Measurements from ENCODE around the gene AFTPH. TPM values are rescaled to one million over a fixed set of nuclear protein-coding genes. Genes with fewer than 3 reads are reported as not detected.
"Not testable (repeated sequence)": the region's sequence is repeated elsewhere in the genome, so short reads cannot be mapped to it uniquely, and the experiment has no call there.

Gene AFTPH
- total and polyA plus RNA-seq, 4 donors: 27.0 to 78.1 (median 35.0) TPM

GRCh38 chr2:64526034-64526433, 1.9 kb downstream of the AFTPH start:
- no peak for TF ChIP-seq CTCF (IDR thresholded peaks at IDR 0.05; ENCODE audit: control extremely low read depth, extremely low read depth)
- peak in 1 of 3 donors; percentile 10 for DNase-seq
- no peaks in the 10 kb centered on the region for H3K9me3 ChIP-seq (ENCODE audit: control insufficient read depth in 4 of 4, insufficient read depth in 3 of 4, low read length in 3 of 4)
- 61 to 62% methylated on average over 3 of the region's 3 CpGs for WGBS, 2 donors
- no peaks in the 10 kb centered on the region for H3K36me3 ChIP-seq (ENCODE audit: control insufficient read depth in 4 of 4, insufficient read depth in 4 of 4, low read length in 4 of 4)
- H3K27ac ChIP-seq (ENCODE audit: low read depth in 1 of 2, low read length in 1 of 2): no peak overlapping the region
- H3K4me1 ChIP-seq (ENCODE audit: control insufficient read depth in 5 of 5, insufficient read depth in 5 of 5, low read length in 5 of 5): peaks cover 0 to 19% (median 9%) of the 10 kb centered on the region in 5 donors
- H3K4me3 ChIP-seq: no peak overlapping the region
- no peaks in the 10 kb centered on the region for H3K27me3 ChIP-seq (ENCODE audit: control insufficient read depth in 3 of 3, insufficient read depth in 3 of 3, low read length in 2 of 3)
- H3K9ac ChIP-seq (ENCODE audit: insufficient read depth in 1 of 2, low read length in 2 of 2): no peak overlapping the region
- no peak for ATAC-seq (ENCODE audit: insufficient read depth, low FRiP score)

GRCh38 chr2:64530946-64531345, 6.8 kb downstream of the AFTPH start:
- not testable (repeated sequence) for H3K9me3 ChIP-seq (ENCODE audit: control insufficient read depth in 4 of 4, insufficient read depth in 3 of 4, low read length in 3 of 4); H3K27ac ChIP-seq (ENCODE audit: low read depth in 1 of 2, low read length in 1 of 2); H3K4me1 ChIP-seq (ENCODE audit: control insufficient read depth in 5 of 5, insufficient read depth in 5 of 5, low read length in 5 of 5); H3K4me3 ChIP-seq; ATAC-seq (ENCODE audit: insufficient read depth, low FRiP score); H3K36me3 ChIP-seq (ENCODE audit: control insufficient read depth in 4 of 4, insufficient read depth in 4 of 4, low read length in 4 of 4); H3K27me3 ChIP-seq (ENCODE audit: control insufficient read depth in 3 of 3, insufficient read depth in 3 of 3, low read length in 2 of 3); H3K9ac ChIP-seq (ENCODE audit: insufficient read depth in 1 of 2, low read length in 2 of 2); DNase-seq
- WGBS, 2 donors: 92 to 100% methylated on average over 2 of the region's 2 CpGs

DNA sequence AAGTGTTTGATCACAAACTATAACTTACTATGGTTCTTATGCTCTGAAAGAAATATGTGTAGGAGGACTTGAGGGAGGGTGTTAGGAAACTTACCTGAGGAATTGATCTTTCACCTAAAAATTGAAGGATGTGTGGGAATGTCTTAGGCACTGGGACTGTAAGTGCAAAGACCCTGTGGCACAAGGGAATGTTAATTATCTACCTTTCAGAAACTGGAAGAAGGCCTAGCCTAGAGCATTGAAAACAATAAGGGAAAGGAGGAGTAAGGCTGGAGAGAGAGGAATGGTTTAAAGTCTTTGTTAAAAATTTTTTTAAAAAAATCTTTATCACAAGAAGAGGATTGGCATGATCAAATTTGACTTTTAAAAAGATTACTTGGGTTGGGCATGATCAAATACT, 7.9 kb downstream of the AFTPH start:
- Histone ChIP-seq H3K27ac (ENCODE audit: low read depth in 1 of 2, low read length in 1 of 2) (no peak overlapping the region), H3K4me3 (no peak overlapping the region), H3K9me3 (ENCODE audit: control insufficient read depth in 4 of 4, insufficient read depth in 3 of 4, low read length in 3 of 4) (no peaks in the 10 kb centered on the region), H3K36me3 (ENCODE audit: control insufficient read depth in 4 of 4, insufficient read depth in 4 of 4, low read length in 4 of 4) (no peaks in the 10 kb centered on the region), H3K4me1 (ENCODE audit: control insufficient read depth in 5 of 5, insufficient read depth in 5 of 5, low read length in 5 of 5) (peaks cover 0 to 6% (median 0%) of the 10 kb centered on the region in 5 donors), H3K27me3 (ENCODE audit: control insufficient read depth in 3 of 3, insufficient read depth in 3 of 3, low read length in 2 of 3) (no peaks in the 10 kb centered on the region), H3K9ac (ENCODE audit: insufficient read depth in 1 of 2, low read length in 2 of 2) (no peak overlapping the region)
- TF ChIP-seq CTCF (IDR thresholded peaks at IDR 0.05; ENCODE audit: control extremely low read depth, extremely low read depth): no peak
- ATAC-seq (ENCODE audit: insufficient read depth, low FRiP score): no peak
- no peak for DNase-seq

GRCh38 chr2:64533882-64534281, 9.8 kb downstream of the AFTPH start:
- H3K27me3 ChIP-seq (ENCODE audit: control insufficient read depth in 3 of 3, insufficient read depth in 3 of 3, low read length in 2 of 3): no peaks in the 10 kb centered on the region
- no peaks in the 10 kb centered on the region for H3K36me3 ChIP-seq (ENCODE audit: control insufficient read depth in 4 of 4, insufficient read depth in 4 of 4, low read length in 4 of 4)
- DNase-seq (no peak), ATAC-seq (ENCODE audit: insufficient read depth, low FRiP score) (no peak)
- H3K4me1 ChIP-seq (ENCODE audit: control insufficient read depth in 5 of 5, insufficient read depth in 5 of 5, low read length in 5 of 5): no peaks in the 10 kb centered on the region
- H3K4me3 ChIP-seq: no peak overlapping the region
- no peak for TF ChIP-seq CTCF (IDR thresholded peaks at IDR 0.05; ENCODE audit: control extremely low read depth, extremely low read depth)
- H3K27ac ChIP-seq (ENCODE audit: low read depth in 1 of 2, low read length in 1 of 2): no peak overlapping the region
- no peak overlapping the region for H3K9ac ChIP-seq (ENCODE audit: insufficient read depth in 1 of 2, low read length in 2 of 2)
- no peaks in the 10 kb centered on the region for H3K9me3 ChIP-seq (ENCODE audit: control insufficient read depth in 4 of 4, insufficient read depth in 3 of 4, low read length in 3 of 4)
